ENCODE results near the gene ZNF385B.

The ZNF385B gene

DNA sequence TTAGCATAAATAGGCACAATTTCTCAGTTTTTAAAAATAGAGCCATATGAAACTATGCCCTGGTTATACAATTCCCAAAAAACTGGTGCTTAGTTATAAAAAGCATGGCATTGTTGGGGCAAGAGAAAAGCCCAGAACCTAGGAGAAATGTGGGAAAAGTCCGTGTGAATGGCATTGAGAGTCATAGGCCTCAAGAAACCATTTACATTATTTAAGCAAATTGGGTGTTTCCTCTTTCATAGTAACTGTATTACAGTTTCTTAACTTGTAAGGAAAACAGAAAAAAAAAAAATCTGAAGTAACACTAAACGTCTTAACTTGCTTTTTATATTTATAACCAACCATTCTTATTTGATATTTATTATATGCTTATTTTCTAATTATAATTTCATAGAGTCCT lies 425.8 kb downstream of the ZNF385B start:
- no peaks in the 10 kb centered on the region for H3K9me3 ChIP-seq (ENCODE audit: control insufficient read depth, low read length)
- no peak overlapping the region for H3K4me3 ChIP-seq (ENCODE audit: low read length)
- H3K27me3 ChIP-seq (replicated peaks; ENCODE audit: control insufficient read depth, insufficient read depth, low read length): no peaks in the 10 kb centered on the region
- H3K36me3 ChIP-seq (ENCODE audit: control insufficient read depth, insufficient read depth, low read length, severe bottlenecking): no peaks in the 10 kb centered on the region
- no peak overlapping the region for H3K9ac ChIP-seq (ENCODE audit: low read length)
- no peaks in the 10 kb centered on the region for H3K4me1 ChIP-seq (ENCODE audit: control insufficient read depth, insufficient read depth, low read length)
- no peak for DNase-seq (ENCODE audit: low read depth)

GRCh38 chr2:179435000-179435399 lies 426.4 kb downstream of the ZNF385B start:
- Histone ChIP-seq H3K4me3 (ENCODE audit: low read length) (no peak overlapping the region), H3K9me3 (ENCODE audit: control insufficient read depth, low read length) (no peaks in the 10 kb centered on the region), H3K36me3 (ENCODE audit: control insufficient read depth, insufficient read depth, low read length, severe bottlenecking) (no peaks in the 10 kb centered on the region), H3K9ac (ENCODE audit: low read length) (no peak overlapping the region), H3K27me3 (replicated peaks; ENCODE audit: control insufficient read depth, insufficient read depth, low read length) (no peaks in the 10 kb centered on the region), H3K4me1 (ENCODE audit: control insufficient read depth, insufficient read depth, low read length) (no peaks in the 10 kb centered on the region)
- peak; percentile 58 for DNase-seq (ENCODE audit: low read depth)

DNA sequence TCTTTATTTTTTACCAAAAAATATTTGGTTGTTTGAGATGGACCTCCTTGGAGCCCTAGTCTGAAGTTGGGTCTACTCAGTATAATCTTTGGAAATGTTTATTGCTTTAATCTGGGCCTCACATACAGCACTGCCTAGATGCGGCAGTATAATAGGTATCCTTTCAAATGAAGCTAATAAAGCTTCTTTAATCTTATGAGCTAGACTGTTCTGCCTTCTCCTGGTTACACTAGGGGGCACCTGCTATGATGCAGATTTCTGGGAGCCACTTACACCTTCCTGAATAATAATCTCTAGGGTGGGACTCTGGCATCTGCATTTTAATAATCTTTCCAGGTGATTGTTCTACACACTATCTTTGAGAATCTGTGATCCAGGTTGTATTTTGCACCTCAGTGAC lies 427.1 kb downstream of the ZNF385B start:
- no peaks in the 10 kb centered on the region for H3K36me3 ChIP-seq (ENCODE audit: control insufficient read depth, insufficient read depth, low read length, severe bottlenecking)
- no peak for DNase-seq (ENCODE audit: low read depth)
- no peak overlapping the region for H3K4me3 ChIP-seq (ENCODE audit: low read length)
- H3K9ac ChIP-seq (ENCODE audit: low read length): no peak overlapping the region
- no peaks in the 10 kb centered on the region for H3K27me3 ChIP-seq (replicated peaks; ENCODE audit: control insufficient read depth, insufficient read depth, low read length)
- no peaks in the 10 kb centered on the region for H3K9me3 ChIP-seq (ENCODE audit: control insufficient read depth, low read length)
- H3K4me1 ChIP-seq (ENCODE audit: control insufficient read depth, insufficient read depth, low read length): no peaks in the 10 kb centered on the region

- Histone ChIP-seq H3K9ac (ENCODE audit: low read length) (no peak overlapping the region), H3K4me3 (ENCODE audit: low read length) (no peak overlapping the region), H3K27me3 (replicated peaks; ENCODE audit: control insufficient read depth, insufficient read depth, low read length) (no peaks in the 10 kb centered on the region), H3K9me3 (ENCODE audit: control insufficient read depth, low read length) (no peaks in the 10 kb centered on the region), H3K36me3 (ENCODE audit: control insufficient read depth, insufficient read depth, low read length, severe bottlenecking) (no peaks in the 10 kb centered on the region), H3K4me1 (ENCODE audit: control insufficient read depth, insufficient read depth, low read length) (peaks cover 2% of the 10 kb centered on the region)
- no peak for DNase-seq (ENCODE audit: low read depth)
Measured at GRCh38 chr2:179432751-179433150, 428.7 kb downstream of the ZNF385B start.

- DNase-seq (ENCODE audit: low read depth): no peak
- H3K9ac ChIP-seq (ENCODE audit: low read length): no peak overlapping the region
- no peaks in the 10 kb centered on the region for H3K9me3 ChIP-seq (ENCODE audit: control insufficient read depth, low read length)
- no peaks in the 10 kb centered on the region for H3K27me3 ChIP-seq (replicated peaks; ENCODE audit: control insufficient read depth, insufficient read depth, low read length)
- no peaks in the 10 kb centered on the region for H3K36me3 ChIP-seq (ENCODE audit: control insufficient read depth, insufficient read depth, low read length, severe bottlenecking)
- peaks cover 2% of the 10 kb centered on the region for H3K4me1 ChIP-seq (ENCODE audit: control insufficient read depth, insufficient read depth, low read length)
- H3K4me3 ChIP-seq (ENCODE audit: low read length): no peak overlapping the region
Measured at GRCh38 chr2:179429597-179429996, 431.8 kb downstream of the ZNF385B start.

- no peaks in the 10 kb centered on the region for H3K27me3 ChIP-seq (replicated peaks; ENCODE audit: control insufficient read depth, insufficient read depth, low read length)
- no peak overlapping the region for H3K9ac ChIP-seq (ENCODE audit: low read length)
- no peaks in the 10 kb centered on the region for H3K9me3 ChIP-seq (ENCODE audit: control insufficient read depth, low read length)
- DNase-seq (ENCODE audit: low read depth): no peak
- peak overlapping the region; percentile 28 for H3K4me3 ChIP-seq (ENCODE audit: low read length)
- H3K4me1 ChIP-seq (ENCODE audit: control insufficient read depth, insufficient read depth, low read length): peaks cover 2% of the 10 kb centered on the region
- no peaks in the 10 kb centered on the region for H3K36me3 ChIP-seq (ENCODE audit: control insufficient read depth, insufficient read depth, low read length, severe bottlenecking)
Measured at GRCh38 chr2:179429060-179429471, 432.3 kb downstream of the ZNF385B start.

- H3K4me1 ChIP-seq (ENCODE audit: control insufficient read depth, insufficient read depth, low read length): peaks cover 2% of the 10 kb centered on the region
- H3K4me3 ChIP-seq (ENCODE audit: low read length): peak overlapping the region; percentile 28
- H3K27me3 ChIP-seq (replicated peaks; ENCODE audit: control insufficient read depth, insufficient read depth, low read length): no peaks in the 10 kb centered on the region
- H3K36me3 ChIP-seq (ENCODE audit: control insufficient read depth, insufficient read depth, low read length, severe bottlenecking): no peaks in the 10 kb centered on the region
- no peaks in the 10 kb centered on the region for H3K9me3 ChIP-seq (ENCODE audit: control insufficient read depth, low read length)
- peak; percentile 13 for DNase-seq (ENCODE audit: low read depth)
- H3K9ac ChIP-seq (ENCODE audit: low read length): peak overlapping the region; percentile 18
Measured at GRCh38 chr2:179428649-179429048, 432.8 kb downstream of the ZNF385B start.

GRCh38 chr2:179427065-179427464 lies 434.3 kb downstream of the ZNF385B start:
- no peak for DNase-seq (ENCODE audit: low read depth)
- no peaks in the 10 kb centered on the region for H3K36me3 ChIP-seq (ENCODE audit: control insufficient read depth, insufficient read depth, low read length, severe bottlenecking)
- no peak overlapping the region for H3K9ac ChIP-seq (ENCODE audit: low read length)
- H3K4me1 ChIP-seq (ENCODE audit: control insufficient read depth, insufficient read depth, low read length): peaks cover 2% of the 10 kb centered on the region
- no peaks in the 10 kb centered on the region for H3K9me3 ChIP-seq (ENCODE audit: control insufficient read depth, low read length)
- no peaks in the 10 kb centered on the region for H3K27me3 ChIP-seq (replicated peaks; ENCODE audit: control insufficient read depth, insufficient read depth, low read length)
- no peak overlapping the region for H3K4me3 ChIP-seq (ENCODE audit: low read length)

GRCh38 chr2:179424571-179424970 lies 436.8 kb downstream of the ZNF385B start:
- H3K9me3 ChIP-seq (ENCODE audit: control insufficient read depth, low read length): no peaks in the 10 kb centered on the region
- no peaks in the 10 kb centered on the region for H3K27me3 ChIP-seq (replicated peaks; ENCODE audit: control insufficient read depth, insufficient read depth, low read length)
- H3K4me1 ChIP-seq (ENCODE audit: control insufficient read depth, insufficient read depth, low read length): peaks cover 2% of the 10 kb centered on the region
- no peak for DNase-seq (ENCODE audit: low read depth)
- H3K36me3 ChIP-seq (ENCODE audit: control insufficient read depth, insufficient read depth, low read length, severe bottlenecking): no peaks in the 10 kb centered on the region
- H3K9ac ChIP-seq (ENCODE audit: low read length): no peak overlapping the region
- H3K4me3 ChIP-seq (ENCODE audit: low read length): no peak overlapping the region

DNA sequence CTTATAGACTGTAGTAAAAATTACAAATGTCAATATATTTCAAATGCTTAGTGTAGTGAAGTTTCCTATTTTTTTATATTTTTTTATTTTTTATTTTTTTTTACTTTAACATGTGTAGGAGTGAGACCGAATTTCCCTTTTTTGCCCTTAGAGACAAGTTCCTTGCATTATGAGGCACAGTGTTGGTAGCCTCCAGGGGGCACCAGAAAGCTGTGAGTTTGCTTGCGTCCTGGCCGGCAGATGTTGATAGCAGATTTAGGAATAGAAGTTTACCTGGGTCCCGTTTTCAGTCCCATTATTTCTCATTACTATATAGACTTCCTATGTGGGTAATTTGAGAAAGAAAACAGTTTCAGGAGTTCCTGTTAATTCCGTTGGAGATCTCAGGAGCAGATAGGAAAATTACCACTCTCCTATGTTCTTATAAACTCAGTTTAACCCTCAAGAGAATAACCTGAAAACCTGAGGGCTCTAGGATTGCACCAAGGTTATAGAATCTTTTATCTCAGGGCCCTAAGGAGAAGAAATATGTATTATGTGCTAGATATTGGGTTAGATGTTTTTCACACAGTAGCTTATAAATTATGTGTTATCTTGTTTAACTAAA lies 439.3 kb downstream of the ZNF385B start:
- no peaks in the 10 kb centered on the region for H3K36me3 ChIP-seq (ENCODE audit: control insufficient read depth, insufficient read depth, low read length, severe bottlenecking)
- H3K4me1 ChIP-seq (ENCODE audit: control insufficient read depth, insufficient read depth, low read length): no peaks in the 10 kb centered on the region
- H3K9ac ChIP-seq (ENCODE audit: low read length): no peak overlapping the region
- DNase-seq (ENCODE audit: low read depth): peak; percentile 91
- no peaks in the 10 kb centered on the region for H3K27me3 ChIP-seq (replicated peaks; ENCODE audit: control insufficient read depth, insufficient read depth, low read length)
- no peak overlapping the region for H3K4me3 ChIP-seq (ENCODE audit: low read length)
- H3K9me3 ChIP-seq (ENCODE audit: control insufficient read depth, low read length): no peaks in the 10 kb centered on the region

- Histone ChIP-seq H3K9me3 (ENCODE audit: control insufficient read depth, low read length) (no peaks in the 10 kb centered on the region), H3K36me3 (ENCODE audit: control insufficient read depth, insufficient read depth, low read length, severe bottlenecking) (no peaks in the 10 kb centered on the region), H3K4me1 (ENCODE audit: control insufficient read depth, insufficient read depth, low read length) (no peaks in the 10 kb centered on the region), H3K4me3 (ENCODE audit: low read length) (no peak overlapping the region), H3K27me3 (replicated peaks; ENCODE audit: control insufficient read depth, insufficient read depth, low read length) (no peaks in the 10 kb centered on the region), H3K9ac (ENCODE audit: low read length) (no peak overlapping the region)
- DNase-seq (ENCODE audit: low read depth): no peak
Measured at GRCh38 chr2:179417436-179417949, 443.9 kb downstream of the ZNF385B start.

DNA sequence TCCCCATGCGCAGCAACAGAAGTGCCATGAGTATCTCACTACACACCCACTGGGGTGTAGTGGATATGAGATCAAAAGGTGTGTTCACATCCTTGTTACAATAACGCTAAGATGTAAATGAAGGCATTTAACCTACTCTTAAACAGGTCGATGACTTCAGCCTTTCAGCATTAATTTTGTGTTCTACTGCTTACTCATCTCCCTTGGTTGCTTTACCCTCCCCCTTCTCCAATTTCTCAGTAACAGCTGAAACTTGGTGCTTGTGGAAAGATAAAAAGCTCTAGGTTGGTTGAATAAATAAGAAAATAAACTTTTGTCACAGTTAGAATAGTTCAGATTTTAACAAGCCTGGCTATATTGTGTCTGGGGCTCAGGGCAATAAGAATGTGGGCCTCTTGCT lies 449.3 kb downstream of the ZNF385B start:
- DNase-seq (ENCODE audit: low read depth): peak; percentile 43
- Histone ChIP-seq H3K9ac (ENCODE audit: low read length) (no peak overlapping the region), H3K4me3 (ENCODE audit: low read length) (no peak overlapping the region), H3K36me3 (ENCODE audit: control insufficient read depth, insufficient read depth, low read length, severe bottlenecking) (no peaks in the 10 kb centered on the region), H3K9me3 (ENCODE audit: control insufficient read depth, low read length) (no peaks in the 10 kb centered on the region), H3K4me1 (ENCODE audit: control insufficient read depth, insufficient read depth, low read length) (peaks cover 5% of the 10 kb centered on the region), H3K27me3 (replicated peaks; ENCODE audit: control insufficient read depth, insufficient read depth, low read length) (no peaks in the 10 kb centered on the region)

Measured in adipocyte (in vitro differentiated cells).